ENCODE data around the gene MYCBP.
"Not testable (repeated sequence)": the region's sequence is repeated elsewhere in the genome, so short reads cannot be mapped to it uniquely, and the experiment has no call there.

The MYCBP gene

GRCh38 chr1:38870996-38871395 lies 2.2 kb downstream of the MYCBP start:
- DNase-seq (ENCODE audit: low spot score) (no peak), FAIRE-seq (no peak)

- no peak for FAIRE-seq
- no peak for DNase-seq (ENCODE audit: low spot score)
Observed at GRCh38 chr1:38867208-38867607, 5.9 kb downstream of the MYCBP start.

GRCh38 chr1:38865112-38865715 lies 7.9 kb downstream of the MYCBP start:
- no peak for DNase-seq (ENCODE audit: low spot score)

DNA sequence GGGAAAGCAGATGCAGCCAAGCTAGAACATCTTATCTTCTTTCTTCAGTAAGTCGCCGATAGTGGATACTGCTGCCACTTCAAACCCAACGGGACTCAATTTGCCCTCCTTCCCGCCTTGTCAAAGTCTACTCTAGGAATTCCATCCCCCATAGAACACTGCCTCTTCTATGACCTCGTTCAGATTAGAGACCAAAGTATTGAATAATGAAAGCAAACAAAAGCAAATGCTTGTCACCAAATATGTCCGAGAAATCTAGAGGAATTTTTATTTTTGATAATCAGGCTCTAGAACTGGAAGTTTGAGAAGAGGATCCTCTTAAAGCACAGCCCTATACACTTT lies 12.7 kb downstream of the MYCBP start:
- FAIRE-seq: no peak
- no peak for DNase-seq (ENCODE audit: low spot score)

More at GRCh38 chr1:38865112-38865715, 7.9 kb downstream of the MYCBP start:
- no peak for FAIRE-seq

GRCh38 chr1:38859561-38860453 lies 13.3 kb downstream of the MYCBP start, which contains the start of gene RRAGC:
Gene RRAGC, minus strand, starts transcription at chr1:38859772. Its CDS starts 126 bp downstream, at chr1:38859646.
- FAIRE-seq: no peak
- peak; percentile 93 for DNase-seq (ENCODE audit: low spot score)

DNA sequence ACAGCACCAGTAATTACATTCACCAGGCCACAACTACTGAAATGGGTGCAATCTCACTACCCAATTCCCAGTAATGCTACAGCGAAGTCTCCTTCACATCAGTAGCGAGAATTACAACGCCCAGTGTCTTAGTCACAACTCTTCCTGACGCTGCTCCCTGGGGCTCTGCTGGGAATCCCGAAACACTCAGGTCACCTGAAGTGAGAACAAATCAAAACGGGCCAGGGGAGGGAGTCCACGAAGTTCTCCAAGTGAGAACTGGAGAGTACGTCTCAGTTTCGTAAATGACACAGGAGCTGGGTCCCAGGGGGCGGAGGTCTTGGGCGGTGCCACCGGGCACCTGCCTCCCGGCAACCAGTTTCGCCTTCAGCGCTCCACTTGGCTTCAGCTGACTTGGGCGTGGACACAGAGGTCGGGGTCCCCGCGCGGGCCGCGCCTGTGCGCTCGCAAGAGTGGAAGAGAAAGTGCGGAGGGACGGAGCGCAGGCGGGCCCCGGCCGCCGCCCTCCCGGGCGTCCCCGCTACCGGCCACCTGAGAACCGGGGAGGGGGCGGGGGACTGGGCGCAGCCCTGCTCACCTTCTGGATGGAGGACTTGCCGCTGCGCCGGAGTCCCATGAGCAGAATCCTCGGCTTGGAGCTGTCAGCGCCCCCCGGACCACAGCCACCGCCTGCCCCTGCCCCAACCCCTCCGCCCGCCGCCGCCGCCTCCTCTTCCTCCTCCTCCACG lies 14.2 kb downstream of the MYCBP start:
- FAIRE-seq (no peak), DNase-seq (ENCODE audit: low spot score) (peak; percentile 41)

GRCh38 chr1:38852780-38853179 lies 20.4 kb downstream of the MYCBP start:
- FAIRE-seq (no peak), DNase-seq (ENCODE audit: low spot score) (no peak)

GRCh38 chr1:38848071-38848470 lies 25.1 kb downstream of the MYCBP start:
- DNase-seq (ENCODE audit: low spot score) (no peak), FAIRE-seq (no peak)

GRCh38 chr1:38846210-38846609 lies 26.9 kb downstream of the MYCBP start:
- FAIRE-seq (no peak), DNase-seq (ENCODE audit: low spot score) (no peak)

- FAIRE-seq; DNase-seq (ENCODE audit: low spot score): not testable (repeated sequence)
Observed at GRCh38 chr1:38845088-38845487, 28.1 kb downstream of the MYCBP start.

DNA sequence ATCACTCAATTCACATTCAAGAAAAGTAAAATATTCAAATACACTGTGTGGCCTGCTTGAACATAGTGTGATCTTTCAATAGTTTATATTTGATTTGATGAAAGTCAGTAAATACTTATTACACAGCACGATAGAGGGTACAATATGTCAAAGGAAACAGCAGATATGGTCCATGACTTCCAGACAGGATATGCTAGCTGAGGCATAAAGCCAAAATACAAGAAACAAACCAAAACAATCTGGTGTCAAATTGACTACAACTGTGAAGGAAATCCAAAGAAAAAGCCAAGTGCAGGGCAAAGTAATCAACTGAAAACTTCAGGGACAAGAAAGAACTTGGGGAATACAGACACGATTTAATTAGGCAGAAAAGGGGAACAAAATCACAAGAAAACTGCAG lies 32.9 kb downstream of the MYCBP start:
- FAIRE-seq (no peak), DNase-seq (ENCODE audit: low spot score) (no peak)

GRCh38 chr1:38839363-38839762 lies 33.8 kb downstream of the MYCBP start:
- FAIRE-seq (no peak), DNase-seq (ENCODE audit: low spot score) (no peak)

- not testable (repeated sequence) for FAIRE-seq; DNase-seq (ENCODE audit: low spot score)
Observed at GRCh38 chr1:38836316-38836715, 36.8 kb downstream of the MYCBP start.

DNA sequence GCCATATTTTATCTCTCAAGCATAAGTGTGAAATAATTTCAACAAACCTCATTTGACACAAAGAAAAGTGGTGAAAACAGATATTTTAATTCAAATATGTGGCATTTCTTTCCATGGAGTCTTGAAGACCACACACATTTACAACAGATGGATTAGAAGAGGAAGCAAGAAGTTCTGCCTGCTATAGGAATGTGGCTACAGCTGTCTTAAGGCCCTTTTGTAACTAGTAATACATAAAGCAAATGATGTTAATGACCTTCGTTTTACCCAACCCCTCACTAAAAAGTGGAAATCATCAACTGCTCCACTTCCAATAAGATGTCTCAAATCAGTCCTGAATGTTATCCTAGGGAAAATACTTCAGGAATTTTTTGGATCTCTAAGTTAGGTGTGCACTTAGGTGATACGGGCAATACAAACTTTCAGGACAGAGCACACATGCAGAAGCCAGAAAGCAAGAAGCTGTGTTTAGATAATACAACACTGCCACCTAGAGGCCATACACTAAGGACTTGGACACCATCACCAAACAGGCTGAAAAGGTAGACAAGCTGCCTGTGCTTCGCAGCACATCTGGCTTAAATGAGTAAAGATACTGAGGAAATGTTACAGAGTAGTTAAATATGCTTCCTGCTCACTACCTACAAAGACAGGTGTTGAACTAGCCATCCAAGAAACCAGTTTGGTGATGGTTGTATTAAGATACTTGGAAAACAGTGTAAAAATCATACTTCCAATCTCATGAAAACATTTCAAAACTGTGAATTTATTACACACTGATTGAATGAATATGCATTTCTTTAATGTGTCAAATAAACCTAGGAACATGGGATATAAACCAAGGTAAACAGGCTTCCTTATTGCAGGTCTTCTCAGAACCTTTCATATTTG lies 38.0 kb downstream of the MYCBP start:
- FAIRE-seq (peak; percentile 71), DNase-seq (ENCODE audit: low spot score) (peak; percentile 68)

- FAIRE-seq (no peak), DNase-seq (ENCODE audit: low spot score) (no peak)
Observed at GRCh38 chr1:38834221-38834782, 38.8 kb downstream of the MYCBP start.

- FAIRE-seq (no peak), DNase-seq (ENCODE audit: low spot score) (no peak)
Observed at GRCh38 chr1:38833146-38833545, 40.0 kb downstream of the MYCBP start.

DNA sequence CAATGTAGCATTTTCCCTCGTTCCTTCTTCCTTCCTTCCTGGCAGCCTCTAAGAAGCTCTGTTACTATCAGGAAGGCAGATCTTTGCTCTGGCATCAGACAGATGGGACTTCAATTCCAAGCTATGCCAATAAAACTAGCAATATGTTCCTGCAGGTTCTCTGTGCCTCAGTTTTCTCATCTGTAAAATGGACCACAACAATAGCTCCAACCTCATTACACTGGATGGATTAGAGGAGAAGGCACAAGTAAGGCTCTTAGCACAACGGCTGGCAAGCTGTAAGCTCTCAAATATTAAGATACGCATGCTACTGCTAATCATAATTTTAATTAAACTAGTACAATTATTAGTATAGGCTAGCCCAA lies 40.8 kb downstream of the MYCBP start:
- FAIRE-seq: no peak
- DNase-seq (ENCODE audit: low spot score): no peak

GRCh38 chr1:38831731-38832369 lies 41.3 kb downstream of the MYCBP start:
- no peak for DNase-seq (ENCODE audit: low spot score)
- FAIRE-seq: no peak

- no peak for FAIRE-seq
- DNase-seq (ENCODE audit: low spot score): no peak
Observed at GRCh38 chr1:38829368-38829767, 43.8 kb downstream of the MYCBP start.

- DNase-seq (ENCODE audit: low spot score): no peak
- no peak for FAIRE-seq
Observed at GRCh38 chr1:38827318-38827717, 45.8 kb downstream of the MYCBP start.
